ENCODE measurements around the gene LZTFL1.

DNA sequence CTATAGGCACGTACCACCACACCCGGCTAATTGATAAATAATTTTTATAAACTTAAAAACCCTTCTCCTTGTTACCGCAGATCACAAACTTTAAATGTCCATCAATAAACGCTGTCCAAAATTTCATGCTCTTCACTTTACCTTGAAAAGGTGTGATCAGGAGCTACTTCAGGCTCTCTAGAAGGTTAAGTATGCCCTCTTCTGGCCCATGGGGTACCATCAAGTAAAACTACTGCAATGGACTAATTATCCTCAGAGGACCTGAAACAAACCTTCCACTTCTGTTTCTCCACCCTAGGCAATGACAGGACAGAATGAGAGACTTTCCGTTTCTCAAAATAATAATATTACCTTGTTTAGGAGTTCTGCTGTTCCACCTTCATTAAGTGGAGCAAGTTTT, 9.2 kb downstream of the LZTFL1 start:
- TF ChIP-seq, protein P1, sequence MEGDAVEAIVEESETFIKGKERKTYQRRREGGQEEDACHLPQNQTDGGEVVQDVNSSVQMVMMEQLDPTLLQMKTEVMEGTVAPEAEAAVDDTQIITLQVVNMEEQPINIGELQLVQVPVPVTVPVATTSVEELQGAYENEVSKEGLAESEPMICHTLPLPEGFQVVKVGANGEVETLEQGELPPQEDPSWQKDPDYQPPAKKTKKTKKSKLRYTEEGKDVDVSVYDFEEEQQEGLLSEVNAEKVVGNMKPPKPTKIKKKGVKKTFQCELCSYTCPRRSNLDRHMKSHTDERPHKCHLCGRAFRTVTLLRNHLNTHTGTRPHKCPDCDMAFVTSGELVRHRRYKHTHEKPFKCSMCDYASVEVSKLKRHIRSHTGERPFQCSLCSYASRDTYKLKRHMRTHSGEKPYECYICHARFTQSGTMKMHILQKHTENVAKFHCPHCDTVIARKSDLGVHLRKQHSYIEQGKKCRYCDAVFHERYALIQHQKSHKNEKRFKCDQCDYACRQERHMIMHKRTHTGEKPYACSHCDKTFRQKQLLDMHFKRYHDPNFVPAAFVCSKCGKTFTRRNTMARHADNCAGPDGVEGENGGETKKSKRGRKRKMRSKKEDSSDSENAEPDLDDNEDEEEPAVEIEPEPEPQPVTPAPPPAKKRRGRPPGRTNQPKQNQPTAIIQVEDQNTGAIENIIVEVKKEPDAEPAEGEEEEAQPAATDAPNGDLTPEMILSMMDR (conservative IDR thresholded peaks at IDR 0.05; ENCODE audit: low read depth, low read length), result no peak
- no peak for TF ChIP-seq EZH2 (IDR thresholded peaks at IDR 0.05; ENCODE audit: borderline replicate concordance, low read depth, low read length, poor library complexity, severe bottlenecking)
